Subcutaneous adipose tissue (tissue), 4 donors: ENCODE measurements around the gene LPO. TPM values are rescaled to one million over a fixed set of nuclear protein-coding genes. Genes with fewer than 3 reads are reported as not detected.

Experiments
- CTCF ChIP-seq: fragments of 450-650 bp; IDR thresholded peaks from one replicate; pipeline ENCODE4 v1.5.1; 2016; ENCODE audit warnings: low read depth, mild to moderate bottlenecking, control low read depth, antibody characterized with exemption, moderate library complexity
- total RNA-seq, 4 donors: library from RNA; depleted of rRNA; stranded (reverse); fragments of >200 nt; gene quantifications; one replicate each; pipeline ENCODE4 v1.1.0, GENCODE V29; 2016

Gene LPO
- total RNA-seq, 4 donors from 2014 or later = not detected

- TF ChIP-seq CTCF = no peak
Observed at GRCh38 chr17:58196610-58197009, 41.8 kb upstream of the LPO start.

GRCh38 chr17:58200024-58200633 lies 38.3 kb upstream of the LPO start:
- TF ChIP-seq CTCF = no peak

- no peak for TF ChIP-seq CTCF
Observed at GRCh38 chr17:58202859-58203258, 35.5 kb upstream of the LPO start.

DNA sequence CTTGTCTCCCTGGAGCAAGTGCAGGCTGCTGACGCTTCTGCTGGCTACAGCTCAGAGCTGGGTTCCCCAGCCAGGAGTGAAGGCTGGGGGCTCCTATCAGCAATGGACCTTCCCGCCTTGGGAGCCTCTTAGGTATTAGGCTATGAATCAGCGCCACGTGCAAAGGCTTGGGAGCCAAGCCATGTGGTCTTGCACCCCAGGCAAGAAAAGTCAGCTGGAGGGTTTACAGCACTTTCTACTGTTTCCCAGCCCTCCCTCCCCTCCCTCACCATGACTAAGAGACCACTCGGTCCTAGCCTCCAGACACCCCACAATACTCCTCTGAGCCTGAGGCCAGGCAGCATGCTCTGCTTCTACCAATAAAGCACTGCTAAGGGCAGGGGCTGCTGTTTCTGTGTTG lies 33.6 kb upstream of the LPO start:
- TF ChIP-seq CTCF = no peak

DNA sequence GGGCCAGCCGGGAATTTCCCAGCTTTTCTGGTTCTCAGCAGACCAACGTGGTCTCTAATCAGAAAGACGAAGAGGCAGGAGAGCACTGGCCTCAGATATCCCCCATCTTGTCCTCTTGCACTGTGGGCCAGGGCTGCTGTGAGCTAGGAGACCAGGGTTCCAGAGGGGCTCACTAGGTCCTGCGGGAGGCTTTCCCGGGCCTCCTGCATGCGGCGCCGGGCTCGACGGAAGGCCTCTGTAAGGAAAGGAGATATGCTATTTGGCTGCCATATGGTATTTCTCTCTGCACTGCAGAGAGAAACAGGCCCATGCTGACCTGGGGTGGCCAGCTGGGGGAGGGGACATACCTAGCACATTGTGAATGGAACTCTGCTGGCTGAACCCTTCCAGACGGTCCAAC lies 32.4 kb upstream of the LPO start:
- no peak for TF ChIP-seq CTCF

GRCh38 chr17:58207451-58207850 lies 30.9 kb upstream of the LPO start:
- TF ChIP-seq CTCF = no peak

GRCh38 chr17:58208344-58208743 lies 30.0 kb upstream of the LPO start:
- TF ChIP-seq CTCF = no peak
